HG03045 (cell line): ENCODE data around the gene BUD13.
"Not testable (repeated sequence)": the region's sequence is repeated elsewhere in the genome, so short reads cannot be mapped to it uniquely, and the experiment has no call there.

Experiments used
- ATAC-seq: cut with Tn5 transposase; IDR thresholded peaks from one replicate; pipeline ENCODE4 v1.9.1; 2021; ENCODE audit warnings: mild to moderate bottlenecking, moderate library complexity; ENCODE audit not compliant: unreplicated experiment

The BUD13 gene

GRCh38 chr11:116762132-116762531 is 10.7 kb downstream of the BUD13 start:
- ATAC-seq: no peak

GRCh38 chr11:116756044-116756443 is 16.7 kb downstream of the BUD13 start:
- ATAC-seq: not testable (repeated sequence)

GRCh38 chr11:116750070-116750718 is 22.6 kb downstream of the BUD13 start:
- ATAC-seq: no peak

GRCh38 chr11:116742104-116742503 is 30.7 kb downstream of the BUD13 start:
- no peak for ATAC-seq

- no peak for ATAC-seq
Observed at GRCh38 chr11:116740741-116741140, 32.0 kb downstream of the BUD13 start.

GRCh38 chr11:116738975-116739374 is 33.8 kb downstream of the BUD13 start:
- no peak for ATAC-seq

- no peak for ATAC-seq
Observed at GRCh38 chr11:116736763-116737162, 36.0 kb downstream of the BUD13 start.

- ATAC-seq: no peak
Observed at GRCh38 chr11:116733969-116734508, 38.7 kb downstream of the BUD13 start.

GRCh38 chr11:116733043-116733755 is 39.6 kb downstream of the BUD13 start:
- ATAC-seq: peak; percentile 42

GRCh38 chr11:116732271-116733042 is 40.3 kb downstream of the BUD13 start:
- ATAC-seq: peak; percentile 68

- no peak for ATAC-seq
Observed at GRCh38 chr11:116731821-116732220, 41.0 kb downstream of the BUD13 start.

- ATAC-seq: no peak
Observed at GRCh38 chr11:116731097-116731761, 41.6 kb downstream of the BUD13 start.

GRCh38 chr11:116730601-116731000 is 42.2 kb downstream of the BUD13 start:
- ATAC-seq: no peak

GRCh38 chr11:116730241-116730561 is 42.6 kb downstream of the BUD13 start:
- no peak for ATAC-seq

GRCh38 chr11:116729501-116730240 is 43.1 kb downstream of the BUD13 start:
- ATAC-seq: no peak

GRCh38 chr11:116727990-116728389 is 44.8 kb downstream of the BUD13 start:
- no peak for ATAC-seq

- no peak for ATAC-seq
Observed at GRCh38 chr11:116725434-116726221, 47.2 kb downstream of the BUD13 start.

- no peak for ATAC-seq
Observed at GRCh38 chr11:116724813-116725212, 48.0 kb downstream of the BUD13 start.

- ATAC-seq: no peak
Observed at GRCh38 chr11:116723511-116723910, 49.3 kb downstream of the BUD13 start.

- ATAC-seq: no peak
Observed at GRCh38 chr11:116721988-116722387, 50.8 kb downstream of the BUD13 start.
